ENCODE data around the gene CCDC141.

- TF ChIP-seq ZFP30 (CRISPR knock-in tag; IDR thresholded peaks at IDR 0.05) (no peak), PATZ1 (CRISPR knock-in tag; IDR thresholded peaks at IDR 0.05; ENCODE audit: borderline replicate concordance) (no peak), ARNTL (CRISPR knock-in tag; IDR thresholded peaks at IDR 0.05; ENCODE audit: borderline replicate concordance, low read depth) (no peak)
These were observed 5.4 kb downstream of the CCDC141 start for GRCh38 chr2:179044500-179044899.
